K562 (cell line): Measurements from ENCODE around the gene NDUFV3.

ENCODE experiments used
- EP300 ChIP-seq: IDR thresholded peaks from 2 replicates; pipeline ENCODE4 v1.6.1; 2012; ENCODE audit warnings: low read length, improper control_type of control experiment
- SMAD4 ChIP-seq: fragments of 250-450 bp; sonication (Bioruptor Pico); conservative IDR thresholded peaks from 2 replicates; pipeline ENCODE4 v1.8.0; 2021; ENCODE audit warnings: inconsistent platforms, mild to moderate bottlenecking, moderate library complexity
- ZNF174 ChIP-seq: fragments of 250-450 bp; sonication (Bioruptor Pico); IDR thresholded peaks from 2 replicates; pipeline ENCODE4 v1.4.0; 2020; ENCODE audit warnings: mild to moderate bottlenecking
- TF ChIP-seq, protein P1 (sequence below): fragments of 450-650 bp; IDR thresholded peaks from 2 replicates; pipeline ENCODE4 v1.6.1; 2016; ENCODE audit warnings: low read depth, mild to moderate bottlenecking, moderate library complexity

DNA sequence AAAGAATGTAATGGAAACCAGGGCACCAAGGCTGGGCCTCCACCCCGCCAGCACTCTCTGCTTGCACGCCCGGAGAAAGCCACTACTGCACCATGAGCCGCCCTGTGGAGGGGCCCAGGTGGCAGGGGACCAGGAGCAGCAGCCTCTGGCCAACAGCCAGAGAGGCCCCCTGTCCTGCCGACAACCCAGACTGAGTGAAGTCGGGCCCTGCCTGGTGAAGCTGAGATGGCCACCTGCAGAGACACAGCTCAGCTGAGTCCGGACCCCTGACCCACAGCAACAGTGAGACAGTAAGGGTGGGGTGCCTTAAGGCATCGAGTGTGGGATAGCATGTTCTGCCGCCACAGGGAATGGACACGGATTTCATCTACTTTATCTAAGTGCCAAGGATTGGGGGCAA, 42.6 kb upstream of the NDUFV3 start:
- TF ChIP-seq, protein P1, sequence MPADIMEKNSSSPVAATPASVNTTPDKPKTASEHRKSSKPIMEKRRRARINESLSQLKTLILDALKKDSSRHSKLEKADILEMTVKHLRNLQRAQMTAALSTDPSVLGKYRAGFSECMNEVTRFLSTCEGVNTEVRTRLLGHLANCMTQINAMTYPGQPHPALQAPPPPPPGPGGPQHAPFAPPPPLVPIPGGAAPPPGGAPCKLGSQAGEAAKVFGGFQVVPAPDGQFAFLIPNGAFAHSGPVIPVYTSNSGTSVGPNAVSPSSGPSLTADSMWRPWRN = no peak
- no peak for TF ChIP-seq SMAD4
- no peak for TF ChIP-seq ZNF174 (CRISPR knock-in tag)
- TF ChIP-seq EP300 = no peak
